ENCODE data around the gene POLL.
A peak's percentile ranks its signal among the peaks of the same experiment; 100 is the strongest.

Gene POLL

GRCh38 chr10:101559596-101560297 is 28.3 kb downstream of the POLL start:
- no peak for DNase-seq

- no peak for DNase-seq
Measured at GRCh38 chr10:101558671-101559595, 29.1 kb downstream of the POLL start.

GRCh38 chr10:101558204-101558603 is 29.9 kb downstream of the POLL start:
- no peak for DNase-seq

DNA sequence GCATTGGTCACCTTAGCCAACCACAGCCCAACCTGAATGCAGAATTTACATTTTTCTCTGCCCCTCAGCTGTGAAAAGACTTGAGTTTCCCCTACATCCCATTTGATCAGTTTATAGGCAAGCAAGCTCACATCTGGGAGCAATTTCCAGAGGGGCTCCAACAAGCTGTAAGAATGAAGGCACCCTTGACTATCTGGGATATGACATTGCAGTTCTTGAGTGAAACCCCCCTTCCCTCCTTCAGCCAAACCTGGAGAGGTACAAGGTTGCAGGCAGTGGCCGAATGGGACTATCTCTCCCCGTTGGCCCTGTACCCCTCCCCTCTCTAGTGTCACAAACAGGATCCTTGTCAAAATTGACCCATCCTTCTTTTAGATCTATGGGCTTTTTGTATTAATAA is 30.5 kb downstream of the POLL start:
- no peak for DNase-seq

DNA sequence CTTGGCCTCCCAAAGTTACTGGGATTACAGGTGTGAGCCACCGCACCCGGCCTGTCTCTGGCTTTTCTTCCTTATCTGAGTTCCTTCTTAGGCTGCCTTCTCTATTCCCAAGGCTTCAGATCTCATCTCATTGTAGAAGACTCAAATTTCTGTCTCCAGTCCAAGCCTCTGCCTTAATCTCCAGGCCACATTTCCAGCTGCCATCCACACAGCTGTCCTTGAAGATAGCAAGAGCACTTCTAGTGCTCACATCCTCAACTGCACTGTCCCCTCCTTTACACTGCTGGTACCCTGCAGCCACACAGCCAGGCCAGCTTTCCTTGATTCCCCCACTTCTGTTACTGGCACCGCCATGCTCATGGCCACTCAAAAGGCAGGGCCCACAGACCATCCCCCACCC is 35.6 kb downstream of the POLL start:
- DNase-seq: no peak

DNA sequence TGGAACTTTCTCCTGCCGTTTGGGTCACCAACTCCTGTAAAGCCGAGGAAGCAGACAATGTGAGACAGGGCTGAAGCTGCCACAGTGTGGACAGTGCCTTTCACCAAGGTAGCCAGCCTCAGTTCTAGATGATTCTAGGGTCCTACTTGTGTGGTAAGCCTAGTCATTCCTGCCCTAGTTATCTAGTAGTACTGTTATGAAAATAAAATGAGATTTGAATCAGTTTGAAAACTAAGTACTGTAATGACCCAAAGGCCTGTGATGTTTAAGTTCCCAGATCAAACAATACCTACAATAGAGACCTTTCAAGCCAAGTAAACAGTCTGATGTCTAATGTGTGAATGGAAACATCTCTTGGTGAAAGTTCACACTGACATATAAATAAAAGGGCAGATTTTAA is 37.1 kb downstream of the POLL start:
- DNase-seq: no peak

DNA sequence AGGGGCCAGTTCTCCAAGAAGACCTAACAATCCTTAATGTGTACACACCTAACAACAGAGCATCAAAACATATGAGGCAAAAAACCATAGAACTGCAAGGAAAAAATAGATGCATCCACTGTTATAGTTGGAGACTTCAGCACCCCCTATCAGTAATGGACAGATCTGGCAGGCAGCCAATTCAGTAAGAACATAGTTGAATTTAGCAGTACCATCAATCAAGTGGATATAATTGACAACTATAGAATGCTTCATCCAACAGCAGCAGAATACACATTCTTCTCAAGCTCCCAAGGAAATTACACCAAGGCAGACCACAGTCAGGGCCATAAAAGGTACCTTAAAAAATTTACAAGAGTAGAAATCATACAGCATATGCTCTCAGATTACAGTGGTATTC is 42.2 kb downstream of the POLL start:
- no peak for DNase-seq

DNA sequence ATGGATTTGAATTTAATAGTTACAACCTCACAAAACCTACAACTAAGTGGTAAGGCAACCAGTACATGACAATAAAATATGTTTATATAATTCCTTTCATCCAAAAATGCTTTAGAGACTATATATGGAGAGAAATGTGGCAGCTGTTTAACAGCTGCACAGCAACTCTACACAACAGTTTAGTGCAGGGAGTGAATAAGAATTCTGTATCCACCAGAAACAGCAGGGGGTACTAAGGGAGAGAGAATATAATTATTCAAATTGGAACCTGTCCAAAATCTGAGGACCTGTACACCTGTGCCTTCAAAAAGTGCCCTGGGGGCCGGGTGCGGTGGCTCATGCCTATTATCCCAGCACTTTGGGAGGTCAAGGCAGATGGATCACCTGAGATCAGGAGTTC is 49.6 kb downstream of the POLL start:
- no peak for DNase-seq

GRCh38 chr10:101536800-101537199 is 51.3 kb downstream of the POLL start:
- DNase-seq: peak; percentile 41

DNA sequence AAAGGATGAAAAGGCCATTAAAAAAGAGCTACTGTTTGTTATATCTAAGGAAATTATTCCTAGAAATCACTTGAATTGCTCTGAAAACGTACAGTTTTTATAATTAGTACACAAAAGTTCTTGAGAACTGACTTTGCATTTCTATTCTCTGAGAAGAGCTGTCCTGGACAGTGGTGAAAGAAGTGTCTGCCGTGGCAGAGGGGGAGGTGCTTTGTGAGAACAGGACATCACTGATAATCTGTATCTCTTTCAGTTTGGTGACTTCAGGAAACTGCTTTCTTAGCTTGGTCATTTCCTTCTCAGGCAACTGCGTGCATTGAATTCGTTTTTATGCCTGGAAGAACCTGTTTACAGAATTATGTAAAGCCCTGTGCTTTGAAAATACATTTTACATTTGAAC is 52.1 kb downstream of the POLL start:
- DNase-seq: no peak

GRCh38 chr10:101529725-101530553 is 58.1 kb downstream of the POLL start:
- DNase-seq: no peak

GRCh38 chr10:101529207-101529606 is 58.9 kb downstream of the POLL start:
- DNase-seq: no peak

Data from CD4-positive, alpha-beta T cell treated with Interleukin-21 for 1 hour (primary cell).